ENCODE measurements around the gene RAPSN. TPM values are rescaled to one million over a fixed set of nuclear protein-coding genes. Genes with fewer than 3 reads are reported as not detected.

RAPSN gene
- total RNA-seq, 1 experiment from 2014 or later: not detected

DNA sequence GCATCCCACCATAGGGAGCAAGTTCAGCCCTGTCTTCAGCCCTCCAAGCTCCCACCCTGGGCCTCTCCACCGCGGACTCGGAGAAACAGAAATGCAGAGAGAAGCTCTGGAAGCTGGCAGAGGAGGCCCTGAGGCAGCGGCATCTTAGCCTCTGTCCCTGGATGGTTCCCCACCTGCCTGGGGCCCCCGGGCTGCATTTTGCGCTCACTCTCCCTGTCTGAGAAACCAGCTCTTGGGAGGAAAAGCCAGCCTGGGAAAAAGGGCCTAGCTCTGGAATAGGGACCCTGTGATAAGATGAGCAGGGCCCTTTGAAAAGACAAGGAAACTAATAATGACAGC, 58.5 kb downstream of the RAPSN start:
- DNase-seq (ENCODE audit: low read depth): no peak

DNA sequence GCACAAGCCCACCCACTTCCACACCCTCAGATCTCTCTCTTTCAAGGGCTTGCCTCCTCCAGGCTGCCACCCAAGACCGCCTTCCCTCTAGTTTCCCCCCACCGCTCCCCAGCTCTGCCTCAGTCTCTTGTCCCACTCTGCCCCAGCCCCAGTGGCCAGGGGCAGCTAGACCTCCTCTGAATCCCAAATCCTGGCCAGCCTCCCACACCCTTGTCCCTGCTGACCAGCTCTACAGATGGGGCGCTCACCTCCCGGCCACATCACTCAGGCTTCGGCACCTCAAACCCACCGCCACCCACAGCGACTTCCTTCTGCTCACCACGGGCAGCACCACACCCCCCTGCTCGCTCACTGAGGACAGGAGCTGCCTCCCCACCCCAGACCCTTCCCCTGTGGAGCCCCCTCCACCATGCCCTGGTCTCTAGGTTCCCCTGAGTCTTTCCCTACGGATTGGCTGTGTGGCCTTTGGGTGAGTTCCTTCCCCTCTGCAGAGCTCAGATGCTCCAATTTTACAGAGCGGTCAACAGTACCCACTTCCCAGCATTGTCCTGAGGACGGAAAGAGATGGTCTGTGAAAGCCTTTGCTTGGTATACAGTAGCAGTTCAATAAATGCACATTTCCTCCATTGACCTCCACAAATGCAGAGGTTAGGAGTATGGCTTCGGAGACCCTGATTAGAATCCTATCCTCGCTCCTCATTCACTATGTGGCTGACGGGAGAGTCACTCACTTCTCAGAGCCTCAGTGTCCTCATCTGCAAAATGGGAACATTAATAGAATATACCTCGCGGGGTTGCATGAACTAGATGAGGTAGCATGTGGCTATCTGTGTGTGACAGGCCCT, 59.1 kb downstream of the RAPSN start:
- no peak for DNase-seq (ENCODE audit: low read depth)

DNA sequence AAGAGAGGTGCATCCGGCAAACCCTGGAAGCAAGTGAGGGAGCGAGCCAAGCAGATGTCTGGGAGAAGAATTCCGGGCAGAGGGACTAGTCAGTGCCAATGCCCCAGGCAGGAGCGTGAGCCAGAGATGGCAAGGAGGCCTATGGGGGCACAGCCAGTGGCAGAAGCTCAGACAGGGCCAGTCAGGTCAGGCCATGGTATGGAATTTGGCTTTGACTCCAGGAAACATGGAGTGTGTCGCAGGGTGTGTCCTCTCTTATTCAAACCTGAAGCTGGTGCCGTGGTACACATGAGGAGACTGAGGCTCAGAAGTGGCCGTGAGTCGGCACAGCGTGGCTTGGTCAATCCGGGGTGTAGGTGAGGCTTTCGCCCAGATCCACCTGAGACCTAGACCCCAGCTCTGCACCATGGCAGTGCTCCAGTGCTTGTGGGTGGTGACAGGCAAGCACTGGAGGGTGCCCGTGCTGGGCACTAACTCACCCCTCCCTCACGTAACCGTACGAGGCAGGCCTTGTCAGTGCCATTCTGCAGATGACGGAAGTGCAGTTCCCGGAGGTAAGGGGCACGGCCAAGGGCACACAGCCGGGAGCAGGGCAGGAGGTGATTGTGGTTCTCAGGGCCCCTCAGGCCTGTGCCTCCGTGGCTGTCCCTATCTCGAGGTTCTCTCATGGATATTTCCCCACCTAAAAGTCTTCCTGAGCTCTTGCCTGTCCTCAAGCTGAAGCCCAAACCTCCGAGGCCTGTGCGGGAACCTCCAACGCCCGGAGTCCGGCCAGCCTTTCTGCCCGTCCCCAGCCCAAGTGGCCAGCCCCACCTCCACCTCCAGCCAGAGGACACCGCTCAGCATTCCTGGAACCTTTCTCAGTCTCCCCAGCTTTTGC, 60.0 kb downstream of the RAPSN start:
- DNase-seq (ENCODE audit: low read depth): no peak

DNA sequence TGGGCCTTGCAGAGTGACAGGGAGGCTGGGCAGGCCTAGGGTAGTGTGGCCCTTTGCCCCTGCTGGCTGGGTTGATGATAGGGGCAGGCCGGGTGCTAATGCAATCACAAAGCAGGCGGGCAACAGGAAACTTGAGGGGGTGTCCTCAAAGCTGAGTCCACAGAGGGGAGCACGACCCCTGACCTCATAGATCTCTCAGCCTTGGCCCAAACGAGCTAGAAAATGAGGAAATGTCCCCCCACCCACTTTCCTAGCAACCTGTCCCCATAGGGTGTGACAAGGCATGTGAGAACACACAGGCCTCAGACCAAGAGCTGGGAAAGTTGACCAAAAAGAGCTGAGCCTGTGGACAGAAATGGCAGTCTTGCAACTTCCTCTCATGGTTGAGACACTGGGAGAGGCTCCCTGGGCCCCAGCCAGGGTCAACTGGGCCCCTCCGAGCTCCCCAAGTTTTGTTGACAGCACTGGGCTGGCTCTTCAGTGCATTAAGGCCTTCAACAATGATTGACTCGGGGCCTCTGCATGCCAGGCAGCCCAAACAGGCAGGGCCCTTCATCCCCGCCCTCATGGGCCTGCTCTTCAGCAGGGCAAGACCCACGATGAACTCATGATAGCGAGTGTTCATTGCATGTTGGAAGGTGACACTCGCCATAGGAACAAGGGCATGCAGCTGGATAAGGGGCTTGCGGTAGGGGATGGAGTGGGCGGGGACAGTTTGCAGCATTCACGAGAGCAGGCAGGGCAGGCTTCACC, 60.8 kb downstream of the RAPSN start:
- DNase-seq (ENCODE audit: low read depth): no peak

Other genes starting within 250 kb of the RAPSN start
- gene DDB2, start 234.2 kb downstream of the RAPSN start, total RNA-seq (2014; rRNA removed; shearing (Covaris generic)): 21.2 and 23.2 TPM in 2 replicates
- gene ACP2, start 200.3 kb downstream of the RAPSN start, total RNA-seq (2014; rRNA removed; shearing (Covaris generic)): 74.4 and 98.8 TPM in 2 replicates
- gene NR1H3, start 191.1 kb downstream of the RAPSN start, total RNA-seq (2014; rRNA removed; shearing (Covaris generic)): 7.7 and 13.1 TPM in 2 replicates
- 13.3 and 25.1 TPM in 2 replicates for gene MADD, start 179.0 kb downstream of the RAPSN start, total RNA-seq (2014; rRNA removed; shearing (Covaris generic))
- gene MYBPC3, start 96.4 kb downstream of the RAPSN start, total RNA-seq (2014; rRNA removed; shearing (Covaris generic)): not detected in 2 replicates
- not detected in 2 replicates for gene SPI1, start 70.6 kb downstream of the RAPSN start, total RNA-seq (2014; rRNA removed; shearing (Covaris generic))
- 23.2 and 43.9 TPM in 2 replicates for gene SLC39A13, start 40.5 kb downstream of the RAPSN start, total RNA-seq (2014; rRNA removed; shearing (Covaris generic))
- 283 and 294 TPM in 2 replicates for gene PSMC3, start 22.7 kb downstream of the RAPSN start, total RNA-seq (2014; rRNA removed; shearing (Covaris generic))
- 50.0 and 73.1 TPM in 2 replicates for gene CELF1, start 104.0 kb upstream of the RAPSN start, total RNA-seq (2014; rRNA removed; shearing (Covaris generic))
- 183 and 234 TPM in 2 replicates for gene PTPMT1, start 116.5 kb upstream of the RAPSN start, total RNA-seq (2014; rRNA removed; shearing (Covaris generic))
- 26.0 and 35.4 TPM in 2 replicates for gene KBTBD4, start 129.8 kb upstream of the RAPSN start, total RNA-seq (2014; rRNA removed; shearing (Covaris generic))
- gene NDUFS3, start 129.9 kb upstream of the RAPSN start, total RNA-seq (2014; rRNA removed; shearing (Covaris generic)): 85.7 and 108 TPM in 2 replicates
- not detected in 2 replicates for gene FAM180B, start 137.5 kb upstream of the RAPSN start, total RNA-seq (2014; rRNA removed; shearing (Covaris generic))
- gene C1QTNF4, start 145.3 kb upstream of the RAPSN start, total RNA-seq (2014; rRNA removed; shearing (Covaris generic)): 0.10 TPM in 1 of 2 replicates, not detected in the other
- 138 and 204 TPM in 2 replicates for gene MTCH2, start 193.4 kb upstream of the RAPSN start, total RNA-seq (2014; rRNA removed; shearing (Covaris generic))